Liver (tissue), 9 donors: ENCODE results near the gene HGS. TPM values are rescaled to one million over a fixed set of nuclear protein-coding genes. Genes with fewer than 3 reads are reported as not detected.

Experiments
- DNase-seq: peaks from one replicate; pipeline ENCODE4 v3.0.0-alpha.2; 2017; ENCODE audit warnings: low spot score
- H3K27ac ChIP-seq, 2 donors: one replicate each; pipeline ENCODE4 v1.7.0; 2013; ENCODE audit warnings: inconsistent platforms in 2 of 2, low read length in 2 of 2, control low read depth in 1 of 2, low read depth in 1 of 2, mild to moderate bottlenecking in 1 of 2
- H3K27me3 ChIP-seq, 4 donors: one replicate each; pipeline versions ENCODE4 v1.6.1 to v1.7.0; 2013; ENCODE audit warnings: low read length in 3 of 4, inconsistent platforms in 1 of 4, mild to moderate bottlenecking in 1 of 4, moderate library complexity in 1 of 4; ENCODE audit not compliant: control insufficient read depth in 4 of 4, insufficient read depth in 4 of 4
- H3K36me3 ChIP-seq, 4 donors: one replicate each; pipeline versions ENCODE4 v1.6.1 to v1.7.0; 2013; ENCODE audit warnings: low read length in 3 of 4, mild to moderate bottlenecking in 3 of 4, low read depth in 1 of 4, moderate library complexity in 1 of 4; ENCODE audit not compliant: control insufficient read depth in 4 of 4, insufficient read depth in 3 of 4
- H3K4me1 ChIP-seq, 4 donors: one replicate each; pipeline versions ENCODE4 v1.6.1 to v1.7.0; 2013; ENCODE audit warnings: low read length in 3 of 4, mild to moderate bottlenecking in 3 of 4, moderate library complexity in 1 of 4; ENCODE audit not compliant: control insufficient read depth in 4 of 4, insufficient read depth in 4 of 4
- H3K4me3 ChIP-seq, 3 donors: one replicate each; pipeline versions ENCODE4 v1.6.1 to v1.7.0; 2013; ENCODE audit warnings: low read length in 3 of 3, control low read depth in 1 of 3, low read depth in 1 of 3, mild to moderate bottlenecking in 1 of 3
- H3K9ac ChIP-seq, 2 donors: one replicate each; pipeline ENCODE4 v1.7.0; 2013; ENCODE audit warnings: low read length in 2 of 2, mild to moderate bottlenecking in 2 of 2, moderate library complexity in 2 of 2, control low read depth in 1 of 2, low read depth in 1 of 2
- H3K9me3 ChIP-seq, 4 donors: one replicate each; pipeline versions ENCODE4 v1.6.1 to v1.7.0; 2013; ENCODE audit warnings: low read length in 3 of 4; ENCODE audit not compliant: control insufficient read depth in 4 of 4
- EGR1 ChIP-seq, 2 donors: IDR thresholded peaks; 2 replicates each; pipeline ENCODE4 v1.6.1; 2016 to 2018; ENCODE audit warnings: antibody characterized with exemption in 2 of 2, low read depth in 2 of 2
- FOXA1 ChIP-seq: IDR thresholded peaks from 2 replicates; pipeline ENCODE4 v1.6.1; 2016; ENCODE audit warnings: antibody characterized with exemption
- FOXA2 ChIP-seq: IDR thresholded peaks from 2 replicates; pipeline ENCODE4 v1.6.1; 2016; ENCODE audit warnings: antibody characterized with exemption
- GABPA ChIP-seq, 2 donors: IDR thresholded peaks in 1 of 2; conservative IDR thresholded peaks in 1 of 2; 2 replicates each; pipeline ENCODE4 v1.6.1; 2016; ENCODE audit warnings: antibody characterized with exemption in 2 of 2, mild to moderate bottlenecking in 1 of 2, moderate library complexity in 1 of 2
- HNF4A ChIP-seq, 2 donors: conservative IDR thresholded peaks; 2 replicates each; pipeline ENCODE4 v1.6.1; 2016; ENCODE audit warnings: antibody characterized with exemption in 2 of 2, mild to moderate bottlenecking in 2 of 2
- HNF4G ChIP-seq: IDR thresholded peaks from 2 replicates; pipeline ENCODE4 v1.6.1; 2016; ENCODE audit warnings: antibody characterized with exemption
- JUND ChIP-seq, 2 donors: IDR thresholded peaks; 2 replicates each; pipeline ENCODE4 v1.6.1; 2016; ENCODE audit warnings: antibody characterized with exemption in 2 of 2
- NR2F2 ChIP-seq: IDR thresholded peaks from 2 replicates; pipeline ENCODE4 v1.6.1; 2016; ENCODE audit warnings: antibody characterized with exemption
- RAD21 ChIP-seq, 2 donors: IDR thresholded peaks; 2 replicates each; pipeline ENCODE4 v1.6.1; 2016; ENCODE audit warnings: antibody characterized with exemption in 2 of 2, mild to moderate bottlenecking in 2 of 2
- RXRA ChIP-seq, 2 donors: IDR thresholded peaks; 2 replicates each; pipeline ENCODE4 v1.6.1; 2017 to 2018; ENCODE audit warnings: antibody characterized with exemption in 2 of 2, mild to moderate bottlenecking in 1 of 2
- SP1 ChIP-seq: IDR thresholded peaks from 2 replicates; pipeline ENCODE4 v1.6.1; 2018; ENCODE audit warnings: antibody characterized with exemption, mild to moderate bottlenecking
- TAF1 ChIP-seq: conservative IDR thresholded peaks from 2 replicates; pipeline ENCODE4 v1.6.1; 2016; ENCODE audit warnings: antibody characterized with exemption, mild to moderate bottlenecking
- YY1 ChIP-seq: IDR thresholded peaks from 2 replicates; pipeline ENCODE4 v1.6.1; 2016; ENCODE audit warnings: antibody characterized with exemption, mild to moderate bottlenecking
- WGBS: extraction: QIAGEN DNeasy Blood & Tissue Kit; methylation state at CpG from one replicate; pipeline ENCODE4 v1.1.7; 2013; 5-methylcytosine and 5-hydroxymethylcytosine counted together
- polyA plus RNA-seq, 2 donors: library from polyadenylated mRNA; stranded (reverse) in 1 of 2; unstranded in 1 of 2; fragments of 200-250 nt in 1 of 2; fragments of >200 nt in 1 of 2; fragmentation: Nextera tagmentation in 1 of 2; extraction: Ambion mirVana in 1 of 2; gene quantifications; one replicate each; pipeline versions ENCODE4 v1.2.1 to v1.2.3, GENCODE V29; 2013 to 2015
- total RNA-seq, 2 donors: library from RNA; depleted of rRNA; stranded (reverse); fragments of >200 nt; gene quantifications; one replicate each; pipeline ENCODE4 v1.2.3, GENCODE V29; 2014
- TF ChIP-seq, protein P1 (sequence below): IDR thresholded peaks from 2 replicates; pipeline ENCODE4 v1.6.1; 2016; ENCODE audit warnings: antibody characterized with exemption
- TF ChIP-seq, protein P2 (sequence below): IDR thresholded peaks from 2 replicates; pipeline ENCODE4 v1.6.1; 2016; ENCODE audit warnings: antibody characterized with exemption
- donor health status: healthy.
- donor health status: healthy.
- donor health status: healthy.
- donor health status: healthy.
- donor health status: healthy.

Gene HGS
- total and polyA plus RNA-seq, 4 donors = 21.8 to 31.6 (median 28.2) TPM

DNA sequence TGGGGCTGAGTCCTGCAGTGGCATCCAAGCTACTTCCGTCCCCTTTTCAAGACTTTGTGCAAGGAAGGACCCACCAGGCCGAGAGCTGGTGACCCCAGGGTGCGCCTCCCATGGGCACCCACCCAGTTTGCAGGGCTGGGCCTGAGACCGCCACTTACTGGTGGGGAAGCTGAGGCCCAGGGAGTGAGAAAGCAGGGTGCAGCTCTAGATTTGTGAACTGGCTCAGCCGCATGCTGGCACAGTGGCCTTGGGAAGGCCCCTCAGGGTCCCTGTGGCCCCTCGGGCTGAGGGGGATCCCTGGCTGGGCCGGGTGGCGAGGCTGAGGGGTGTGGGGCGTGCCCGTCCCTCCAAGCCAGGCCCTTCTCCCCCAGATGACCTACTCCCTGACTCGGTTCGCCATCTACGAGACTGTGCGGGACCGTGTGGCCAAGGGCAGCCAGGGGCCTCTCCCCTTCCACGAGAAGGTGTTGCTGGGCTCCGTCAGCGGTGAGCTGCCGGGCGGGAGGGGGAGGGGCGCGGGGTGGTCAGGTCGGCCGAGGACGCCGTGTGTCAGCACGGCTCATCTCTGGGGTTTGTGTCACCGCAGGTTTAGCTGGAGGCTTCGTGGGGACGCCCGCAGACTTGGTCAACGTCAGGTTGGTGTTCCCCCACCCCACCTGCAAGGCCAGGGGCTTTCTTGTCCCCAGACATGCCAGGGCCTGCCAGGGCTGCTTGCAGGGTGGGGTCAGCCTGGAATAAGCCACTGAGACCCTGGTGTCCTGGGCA, 31.5 kb downstream of the HGS start (continued):
- TF ChIP-seq JUND (IDR thresholded peaks at IDR 0.05) (no peak), EGR1 (IDR thresholded peaks at IDR 0.05; ENCODE audit: low read depth in 2 of 2) (no peak), FOXA1 (no peak), HNF4A (conservative IDR thresholded peaks at IDR 0.05) (no peak), FOXA2 (no peak)
- TF ChIP-seq, protein P1, sequence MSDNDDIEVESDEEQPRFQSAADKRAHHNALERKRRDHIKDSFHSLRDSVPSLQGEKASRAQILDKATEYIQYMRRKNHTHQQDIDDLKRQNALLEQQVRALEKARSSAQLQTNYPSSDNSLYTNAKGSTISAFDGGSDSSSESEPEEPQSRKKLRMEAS = no peak

DNA sequence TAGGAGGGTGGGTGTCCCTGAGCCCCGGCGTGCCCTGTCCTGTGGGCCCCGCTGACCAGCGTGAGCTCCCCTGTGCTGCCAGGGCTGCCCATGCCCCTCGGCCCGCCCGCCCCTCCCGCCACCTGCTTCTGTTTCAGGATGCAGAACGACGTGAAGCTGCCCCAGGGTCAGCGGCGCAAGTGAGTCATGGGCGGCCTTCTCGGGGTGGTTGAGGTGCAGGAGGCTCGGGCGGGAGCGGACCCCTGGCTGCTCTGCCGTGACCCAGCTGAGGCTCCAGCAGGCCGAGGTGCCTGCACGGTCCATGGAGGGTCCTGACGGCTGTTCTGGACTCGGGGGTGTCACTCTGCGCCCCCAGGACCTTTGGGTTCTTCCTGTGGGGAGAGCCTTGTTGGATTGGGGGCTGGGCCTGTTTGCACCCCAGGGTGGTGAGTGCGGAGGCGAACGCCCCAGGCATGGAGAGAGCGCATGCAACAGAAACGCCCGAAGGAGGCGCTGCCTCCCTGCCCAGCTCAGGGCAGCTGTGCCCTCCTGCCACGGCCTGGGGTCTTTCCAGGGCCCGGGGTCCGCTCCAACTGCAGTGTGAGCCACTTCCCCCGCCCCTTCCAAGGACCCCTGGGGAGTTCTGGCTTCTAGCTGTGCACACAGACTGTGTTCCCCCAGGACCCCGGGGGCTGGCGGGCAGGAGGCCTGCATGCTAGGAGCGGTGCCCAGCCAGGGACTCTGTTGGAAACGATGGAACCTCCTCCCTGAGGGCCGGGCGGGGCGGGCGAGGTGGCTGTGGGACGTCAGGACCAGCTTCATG, 32.3 kb downstream of the HGS start:
- Histone ChIP-seq H3K4me3 (no peak overlapping the region), H3K4me1 (peaks cover 10 to 56% (median 39%) of the 10 kb centered on the region in 4 donors), H3K27me3 (no peaks in the 10 kb centered on the region), H3K27ac (no peak overlapping the region), H3K36me3 (peaks cover 0 to 7% (median 4%) of the 10 kb centered on the region in 4 donors), H3K9me3 (no peaks in the 10 kb centered on the region), H3K9ac (no peak overlapping the region)
- 94% methylated on average over 43 of the region's 43 CpGs for WGBS
- no peak for DNase-seq
- TF ChIP-seq SP1 (no peak), RXRA (IDR thresholded peaks at IDR 0.05) (no peak), RAD21 (IDR thresholded peaks at IDR 0.05) (no peak), JUND (IDR thresholded peaks at IDR 0.05) (no peak), NR2F2 (no peak)
- TF ChIP-seq, protein P1 = no peak

DNA sequence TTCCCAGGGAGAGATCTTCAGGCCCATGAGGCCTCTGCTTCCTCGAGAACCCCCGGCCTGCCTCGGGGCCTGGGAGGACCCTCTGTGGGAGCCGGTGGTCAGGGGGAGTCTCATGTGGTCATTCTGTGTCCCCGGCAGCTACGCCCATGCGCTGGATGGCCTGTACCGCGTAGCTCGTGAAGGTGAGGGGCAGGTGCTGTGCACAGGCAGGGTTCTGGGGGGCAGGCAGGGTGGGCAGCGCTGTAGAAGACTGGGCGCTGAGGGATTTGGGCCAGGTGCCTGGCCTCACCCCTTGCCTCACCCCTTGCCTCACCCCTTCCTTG, 32.8 kb downstream of the HGS start:
- DNase-seq = no peak
- no peak for TF ChIP-seq RAD21 (IDR thresholded peaks at IDR 0.05)
- TF ChIP-seq JUND (IDR thresholded peaks at IDR 0.05) = no peak
- TF ChIP-seq, protein P1 = no peak
- no peak for TF ChIP-seq RXRA (IDR thresholded peaks at IDR 0.05)
- TF ChIP-seq HNF4A (conservative IDR thresholded peaks at IDR 0.05) = no peak
- TF ChIP-seq, protein P2, sequence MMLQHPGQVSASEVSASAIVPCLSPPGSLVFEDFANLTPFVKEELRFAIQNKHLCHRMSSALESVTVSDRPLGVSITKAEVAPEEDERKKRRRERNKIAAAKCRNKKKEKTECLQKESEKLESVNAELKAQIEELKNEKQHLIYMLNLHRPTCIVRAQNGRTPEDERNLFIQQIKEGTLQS = no peak
- TF ChIP-seq NR2F2 = no peak
- no peak for TF ChIP-seq TAF1
- no peak for TF ChIP-seq EGR1 (IDR thresholded peaks at IDR 0.05; ENCODE audit: low read depth in 2 of 2)
- no peak for TF ChIP-seq HNF4G
- TF ChIP-seq YY1 = no peak
- no peak for TF ChIP-seq FOXA1
- no peak for TF ChIP-seq GABPA (IDR thresholded peaks at IDR 0.05 in 1 of 2, conservative IDR thresholded peaks at IDR 0.05 in 1 of 2)
- Histone ChIP-seq H3K4me1 (peaks cover 6 to 58% (median 38%) of the 10 kb centered on the region in 4 donors), H3K27me3 (no peaks in the 10 kb centered on the region), H3K9me3 (no peaks in the 10 kb centered on the region), H3K9ac (no peak overlapping the region), H3K27ac (no peak overlapping the region), H3K4me3 (no peak overlapping the region), H3K36me3 (peaks cover 0 to 7% (median 4%) of the 10 kb centered on the region in 4 donors)
- WGBS = 97% methylated on average over 12 of the region's 12 CpGs
